ENCODE results near the gene SQOR. TPM values are rescaled to one million over a fixed set of nuclear protein-coding genes. Genes with fewer than 3 reads are reported as not detected.
A peak's percentile ranks its signal among the peaks of the same experiment; 100 is the strongest.

SQOR gene
- total RNA-seq, 2 donors from 2014 or later: 0.24 TPM; not detected in 1

DNA sequence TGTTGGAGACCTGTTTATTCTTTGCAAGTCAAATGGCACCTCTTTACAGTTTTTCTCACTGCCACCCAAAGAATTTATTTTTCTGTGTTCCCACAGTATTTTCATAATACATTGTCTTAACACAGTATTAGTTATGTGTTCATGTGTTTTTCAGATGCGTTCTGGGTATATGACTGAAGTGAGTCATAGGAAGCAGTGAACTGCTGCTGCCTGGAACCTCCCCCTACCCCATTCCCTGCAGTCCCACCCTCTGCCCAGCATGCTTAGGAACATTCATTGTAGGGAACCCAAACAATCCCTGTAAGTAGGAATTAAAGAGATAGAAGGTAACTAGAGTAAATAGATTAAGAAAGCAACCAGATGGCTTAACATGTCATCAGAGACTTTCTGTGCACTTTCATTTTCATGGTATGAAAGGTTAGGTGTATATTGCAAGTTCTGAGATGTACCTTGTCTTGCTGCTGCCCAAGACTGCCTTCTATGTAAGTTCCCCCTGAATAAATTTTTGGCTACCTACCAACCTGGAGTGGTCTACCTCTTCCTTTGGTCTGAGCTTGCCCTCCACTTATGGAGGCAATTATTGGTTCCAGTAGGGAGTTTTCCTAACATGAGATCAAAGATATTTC lies 21.9 kb upstream of the SQOR start:
- Mint-ChIP-seq H3K9me3 (no peaks in the 10 kb centered on the region), H3K4me1 (peaks cover 7% of the 10 kb centered on the region), H3K4me3 (no peak overlapping the region), H3K36me3 (ENCODE audit: low read depth) (peaks cover 4% of the 10 kb centered on the region), H3K27me3 (ENCODE audit: insufficient read depth) (peaks cover 60% of the 10 kb centered on the region), H3K27ac (no peak overlapping the region)
- peak; percentile 54 for DNase-seq
- TF ChIP-seq, protein P1, sequence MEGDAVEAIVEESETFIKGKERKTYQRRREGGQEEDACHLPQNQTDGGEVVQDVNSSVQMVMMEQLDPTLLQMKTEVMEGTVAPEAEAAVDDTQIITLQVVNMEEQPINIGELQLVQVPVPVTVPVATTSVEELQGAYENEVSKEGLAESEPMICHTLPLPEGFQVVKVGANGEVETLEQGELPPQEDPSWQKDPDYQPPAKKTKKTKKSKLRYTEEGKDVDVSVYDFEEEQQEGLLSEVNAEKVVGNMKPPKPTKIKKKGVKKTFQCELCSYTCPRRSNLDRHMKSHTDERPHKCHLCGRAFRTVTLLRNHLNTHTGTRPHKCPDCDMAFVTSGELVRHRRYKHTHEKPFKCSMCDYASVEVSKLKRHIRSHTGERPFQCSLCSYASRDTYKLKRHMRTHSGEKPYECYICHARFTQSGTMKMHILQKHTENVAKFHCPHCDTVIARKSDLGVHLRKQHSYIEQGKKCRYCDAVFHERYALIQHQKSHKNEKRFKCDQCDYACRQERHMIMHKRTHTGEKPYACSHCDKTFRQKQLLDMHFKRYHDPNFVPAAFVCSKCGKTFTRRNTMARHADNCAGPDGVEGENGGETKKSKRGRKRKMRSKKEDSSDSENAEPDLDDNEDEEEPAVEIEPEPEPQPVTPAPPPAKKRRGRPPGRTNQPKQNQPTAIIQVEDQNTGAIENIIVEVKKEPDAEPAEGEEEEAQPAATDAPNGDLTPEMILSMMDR (conservative IDR thresholded peaks at IDR 0.05): no peak
- no peak overlapping the region for H3K27ac ChIP-seq (ENCODE audit: low read depth, low read length)
- WGBS, 2 experiments (ENCODE audit: insufficient coverage in 1 of 2, insufficient read length in 1 of 2): 50% methylated on average over 1 of the region's 1 CpG; no CpG with 5 or more reads in 1 of the 2 experiments
- no peaks in the 10 kb centered on the region for H3K4me1 ChIP-seq (ENCODE audit: control insufficient read depth, insufficient read depth, low read length)
- H3K4me3 ChIP-seq (ENCODE audit: low read length): no peak overlapping the region
- H3K9ac ChIP-seq (ENCODE audit: extremely low read depth, low read length, poor library complexity, severe bottlenecking): no peak overlapping the region
- H3K27me3 ChIP-seq (ENCODE audit: control insufficient read depth, insufficient read depth, low read length, poor library complexity, severe bottlenecking): peaks cover 59% of the 10 kb centered on the region
- H3K36me3 ChIP-seq (ENCODE audit: control insufficient read depth, insufficient read depth, low read length): peaks cover 8% of the 10 kb centered on the region
- H3K9me3 ChIP-seq (ENCODE audit: control insufficient read depth, low read length): no peaks in the 10 kb centered on the region

DNA sequence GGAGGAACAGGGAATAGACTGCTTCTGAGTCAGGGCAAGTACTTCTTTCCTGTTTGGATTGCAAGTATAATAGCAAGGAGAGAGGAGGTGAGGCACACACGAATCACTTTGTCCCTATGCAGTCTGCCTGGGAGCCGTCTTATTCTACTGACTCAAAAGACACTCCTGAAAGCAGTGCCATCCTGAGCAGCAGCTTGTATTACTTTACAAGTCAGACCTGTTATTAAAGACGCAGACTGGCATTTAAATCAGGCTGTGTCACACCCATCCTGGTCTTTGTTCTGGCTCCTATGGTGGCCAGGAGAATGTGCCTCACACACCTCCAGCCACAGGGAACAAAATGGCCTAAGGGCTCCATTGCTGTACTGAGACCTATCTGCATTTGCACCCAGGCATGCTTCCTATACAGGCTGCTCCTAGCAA lies 17.9 kb upstream of the SQOR start:
- H3K4me1 Mint-ChIP-seq: peaks cover 7% of the 10 kb centered on the region
- no peak overlapping the region for H3K4me3 Mint-ChIP-seq
- Histone ChIP-seq H3K27ac (ENCODE audit: low read depth, low read length) (no peak overlapping the region), H3K27me3 (ENCODE audit: control insufficient read depth, insufficient read depth, low read length, poor library complexity, severe bottlenecking) (peaks cover 76% of the 10 kb centered on the region), H3K9me3 (ENCODE audit: control insufficient read depth, low read length) (no peaks in the 10 kb centered on the region), H3K4me1 (ENCODE audit: control insufficient read depth, insufficient read depth, low read length) (no peaks in the 10 kb centered on the region), H3K9ac (ENCODE audit: extremely low read depth, low read length, poor library complexity, severe bottlenecking) (no peak overlapping the region), H3K36me3 (ENCODE audit: control insufficient read depth, insufficient read depth, low read length) (no peaks in the 10 kb centered on the region), H3K4me3 (ENCODE audit: low read length) (no peak overlapping the region)
- 72 to 83% methylated on average over 2 to 3 of the region's 3 CpGs for WGBS, 2 experiments (ENCODE audit: insufficient coverage in 1 of 2, insufficient read length in 1 of 2)
- no peak for DNase-seq
- TF ChIP-seq, protein P1 (conservative IDR thresholded peaks at IDR 0.05): no peak
- no peaks in the 10 kb centered on the region for H3K9me3 Mint-ChIP-seq
- H3K27ac Mint-ChIP-seq: no peak overlapping the region
- no peaks in the 10 kb centered on the region for H3K36me3 Mint-ChIP-seq (ENCODE audit: low read depth)
- peaks cover 76% of the 10 kb centered on the region for H3K27me3 Mint-ChIP-seq (ENCODE audit: insufficient read depth)

DNA sequence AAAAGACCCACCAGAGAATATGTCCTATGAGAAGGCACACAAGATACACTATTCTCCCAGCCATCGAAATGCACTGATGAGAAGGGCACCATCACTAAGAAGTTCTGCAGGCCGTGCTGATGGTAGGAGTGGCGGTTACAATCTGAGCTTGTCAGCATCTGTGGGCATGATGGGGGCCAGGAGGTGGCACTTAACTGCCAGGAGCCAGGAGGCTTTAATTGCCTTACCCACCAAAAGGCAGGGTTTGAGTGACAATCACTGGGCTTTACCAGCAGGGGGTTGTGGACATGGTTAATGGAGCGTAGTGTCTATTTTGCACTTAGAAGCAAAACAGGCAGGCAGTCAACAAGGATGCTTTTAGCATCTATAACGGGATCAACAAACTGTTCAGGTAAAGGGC lies 16.0 kb upstream of the SQOR start:
- Histone ChIP-seq H3K27me3 (ENCODE audit: control insufficient read depth, insufficient read depth, low read length, poor library complexity, severe bottlenecking) (peaks cover 69% of the 10 kb centered on the region), H3K27ac (ENCODE audit: low read depth, low read length) (no peak overlapping the region), H3K9ac (ENCODE audit: extremely low read depth, low read length, poor library complexity, severe bottlenecking) (no peak overlapping the region), H3K4me1 (ENCODE audit: control insufficient read depth, insufficient read depth, low read length) (no peaks in the 10 kb centered on the region), H3K9me3 (ENCODE audit: control insufficient read depth, low read length) (no peaks in the 10 kb centered on the region), H3K36me3 (ENCODE audit: control insufficient read depth, insufficient read depth, low read length) (no peaks in the 10 kb centered on the region), H3K4me3 (ENCODE audit: low read length) (no peak overlapping the region)
- no peaks in the 10 kb centered on the region for H3K36me3 Mint-ChIP-seq (ENCODE audit: low read depth)
- H3K27me3 Mint-ChIP-seq (ENCODE audit: insufficient read depth): peaks cover 76% of the 10 kb centered on the region
- peaks cover 7% of the 10 kb centered on the region for H3K9me3 Mint-ChIP-seq
- no peaks in the 10 kb centered on the region for H3K4me1 Mint-ChIP-seq
- TF ChIP-seq, protein P1 (conservative IDR thresholded peaks at IDR 0.05): no peak
- H3K4me3 Mint-ChIP-seq: no peak overlapping the region
- DNase-seq: no peak
- 92 to 95% methylated on average over 2 to 5 of the region's 5 CpGs for WGBS, 2 experiments (ENCODE audit: insufficient coverage in 1 of 2, insufficient read length in 1 of 2)
- H3K27ac Mint-ChIP-seq: no peak overlapping the region

Data from endodermal cell (in vitro differentiated cells).